ENCODE results near the gene CHN2.

DNA sequence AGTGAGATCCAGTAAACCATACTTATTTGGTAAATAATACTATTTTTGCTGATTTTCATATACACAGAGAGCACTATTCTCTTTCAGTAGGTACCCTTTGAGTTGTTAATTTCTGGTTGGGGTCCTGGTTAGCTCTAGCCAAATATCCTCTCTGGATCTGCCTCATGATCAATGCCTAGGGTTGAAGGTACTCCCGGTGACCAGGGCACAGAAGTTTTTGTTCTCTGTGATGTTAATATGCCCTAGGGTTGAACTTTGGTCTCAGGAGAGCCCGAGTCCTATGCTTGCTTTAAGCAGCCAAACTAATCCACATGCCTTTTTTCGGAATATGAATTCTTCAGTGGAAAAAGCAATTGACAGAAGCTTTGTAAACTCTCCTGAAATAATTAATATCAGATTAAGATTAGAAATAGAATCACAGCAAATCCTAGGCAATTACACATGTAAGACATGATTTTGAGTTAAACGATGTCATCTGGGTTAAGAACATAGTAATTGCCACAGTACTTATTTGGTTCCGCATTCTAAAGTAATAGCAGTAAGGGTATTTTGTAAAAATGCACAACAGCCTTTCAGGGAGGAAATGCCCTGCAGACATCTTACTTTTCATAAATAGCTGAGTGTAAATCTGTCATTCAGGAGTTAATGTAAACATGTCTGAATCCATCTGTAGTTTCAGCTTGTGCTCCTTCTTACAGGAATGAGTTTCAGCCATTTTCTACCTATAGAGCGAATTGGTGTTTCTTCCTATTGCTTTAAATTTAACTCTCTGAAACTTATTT, 10.1 kb downstream of the CHN2 start:
- TF ChIP-seq, protein P1, sequence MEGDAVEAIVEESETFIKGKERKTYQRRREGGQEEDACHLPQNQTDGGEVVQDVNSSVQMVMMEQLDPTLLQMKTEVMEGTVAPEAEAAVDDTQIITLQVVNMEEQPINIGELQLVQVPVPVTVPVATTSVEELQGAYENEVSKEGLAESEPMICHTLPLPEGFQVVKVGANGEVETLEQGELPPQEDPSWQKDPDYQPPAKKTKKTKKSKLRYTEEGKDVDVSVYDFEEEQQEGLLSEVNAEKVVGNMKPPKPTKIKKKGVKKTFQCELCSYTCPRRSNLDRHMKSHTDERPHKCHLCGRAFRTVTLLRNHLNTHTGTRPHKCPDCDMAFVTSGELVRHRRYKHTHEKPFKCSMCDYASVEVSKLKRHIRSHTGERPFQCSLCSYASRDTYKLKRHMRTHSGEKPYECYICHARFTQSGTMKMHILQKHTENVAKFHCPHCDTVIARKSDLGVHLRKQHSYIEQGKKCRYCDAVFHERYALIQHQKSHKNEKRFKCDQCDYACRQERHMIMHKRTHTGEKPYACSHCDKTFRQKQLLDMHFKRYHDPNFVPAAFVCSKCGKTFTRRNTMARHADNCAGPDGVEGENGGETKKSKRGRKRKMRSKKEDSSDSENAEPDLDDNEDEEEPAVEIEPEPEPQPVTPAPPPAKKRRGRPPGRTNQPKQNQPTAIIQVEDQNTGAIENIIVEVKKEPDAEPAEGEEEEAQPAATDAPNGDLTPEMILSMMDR (IDR thresholded peaks at IDR 0.05), result no peak
- TF ChIP-seq, protein P2, sequence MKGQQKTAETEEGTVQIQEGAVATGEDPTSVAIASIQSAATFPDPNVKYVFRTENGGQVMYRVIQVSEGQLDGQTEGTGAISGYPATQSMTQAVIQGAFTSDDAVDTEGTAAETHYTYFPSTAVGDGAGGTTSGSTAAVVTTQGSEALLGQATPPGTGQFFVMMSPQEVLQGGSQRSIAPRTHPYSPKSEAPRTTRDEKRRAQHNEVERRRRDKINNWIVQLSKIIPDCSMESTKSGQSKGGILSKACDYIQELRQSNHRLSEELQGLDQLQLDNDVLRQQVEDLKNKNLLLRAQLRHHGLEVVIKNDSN (IDR thresholded peaks at IDR 0.05; ENCODE audit: borderline replicate concordance, low read depth), result no peak
- TF ChIP-seq JUND (IDR thresholded peaks at IDR 0.05) (no peak), EZH2phosphoT487 (IDR thresholded peaks at IDR 0.05; ENCODE audit: borderline replicate concordance, low read depth) (no peak)
